SK-N-SH (cell line): Measurements from ENCODE around the gene ARHGDIG.

Experiments used
- ELF1 ChIP-seq: IDR thresholded peaks from 2 replicates; pipeline ENCODE4 v1.4.0; 2012
- EP300 ChIP-seq, 2 experiments: IDR thresholded peaks; 2 replicates each; pipeline versions ENCODE4 v1.4.0 to v1.6.1; 2012; ENCODE audit warnings: borderline replicate concordance in 1 of 2, low read depth in 1 of 2, low read length in 1 of 2
- NFIC ChIP-seq: IDR thresholded peaks from 2 replicates; pipeline ENCODE4 v1.4.0; 2012; ENCODE audit warnings: borderline replicate concordance
- POLR2AphosphoS5 ChIP-seq: IDR thresholded peaks from 2 replicates; pipeline ENCODE4 v1.6.1; 2012; ENCODE audit warnings: low read depth, low read length
- RAD21 ChIP-seq: IDR thresholded peaks from 2 replicates; pipeline ENCODE4 v1.6.1; 2012; ENCODE audit warnings: mild to moderate bottlenecking, low read length
- RFX5 ChIP-seq: IDR thresholded peaks from 2 replicates; pipeline ENCODE4 v1.6.1; 2012; ENCODE audit warnings: mild to moderate bottlenecking, improper control_type of control experiment, low read length
- SIN3A ChIP-seq: IDR thresholded peaks from 2 replicates; pipeline ENCODE4 v1.6.1; 2012; ENCODE audit warnings: low read depth, mild to moderate bottlenecking, low read length, moderate library complexity, borderline replicate concordance
- SMC3 ChIP-seq: IDR thresholded peaks from 2 replicates; pipeline ENCODE4 v1.6.1; 2012; ENCODE audit warnings: low read depth, low read length, improper control_type of control experiment
- TF ChIP-seq, protein P1 (sequence below): fragments of 200-600 bp; sonication (generic); IDR thresholded peaks from 2 replicates; pipeline ENCODE4 v1.6.1; 2017; ENCODE audit warnings: antibody characterized with exemption, mild to moderate bottlenecking, moderate library complexity
- TF ChIP-seq, protein P2 (sequence below): IDR thresholded peaks from 2 replicates; pipeline ENCODE4 v1.4.0; 2012; ENCODE audit warnings: low read depth
- TF ChIP-seq, protein P3 (sequence below): IDR thresholded peaks from 2 replicates; pipeline ENCODE4 v1.4.0; 2012; ENCODE audit warnings: low read depth, borderline replicate concordance

DNA sequence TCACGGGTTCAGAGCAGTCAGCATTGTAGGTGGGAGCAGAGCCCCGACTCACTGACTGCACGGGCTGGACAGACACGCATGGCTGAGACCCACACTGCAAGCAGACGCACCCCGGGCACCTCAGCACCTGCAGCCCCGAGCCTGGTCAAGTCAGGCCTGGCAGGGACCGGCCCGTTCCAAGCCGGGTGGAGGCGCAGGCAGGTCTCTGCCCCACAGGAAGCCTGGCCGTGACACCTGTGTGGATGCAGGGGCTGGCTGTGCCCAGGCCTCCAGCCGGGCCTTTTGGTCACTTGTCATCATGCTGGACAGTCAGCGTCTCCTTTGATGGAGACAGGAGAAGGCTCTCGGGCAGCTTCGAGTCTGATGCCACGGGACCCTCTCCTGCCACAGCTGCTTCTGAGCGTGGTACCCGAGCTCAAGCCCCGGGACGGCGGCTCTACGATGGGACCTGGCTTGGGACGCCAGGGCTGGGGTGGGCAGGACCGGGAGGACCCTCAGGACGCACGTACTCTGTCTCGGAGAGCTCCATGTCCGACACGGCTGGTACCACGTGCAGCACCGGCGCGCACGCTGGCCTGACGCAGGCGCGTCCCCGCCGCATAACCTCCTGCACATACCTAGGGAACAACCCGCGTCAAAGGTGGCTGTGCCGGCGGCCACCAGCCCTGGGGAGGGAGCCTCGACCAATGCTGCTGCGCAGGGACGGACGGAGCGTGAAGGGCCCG, 10.5 kb downstream of the ARHGDIG start:
- TF ChIP-seq, protein P1, sequence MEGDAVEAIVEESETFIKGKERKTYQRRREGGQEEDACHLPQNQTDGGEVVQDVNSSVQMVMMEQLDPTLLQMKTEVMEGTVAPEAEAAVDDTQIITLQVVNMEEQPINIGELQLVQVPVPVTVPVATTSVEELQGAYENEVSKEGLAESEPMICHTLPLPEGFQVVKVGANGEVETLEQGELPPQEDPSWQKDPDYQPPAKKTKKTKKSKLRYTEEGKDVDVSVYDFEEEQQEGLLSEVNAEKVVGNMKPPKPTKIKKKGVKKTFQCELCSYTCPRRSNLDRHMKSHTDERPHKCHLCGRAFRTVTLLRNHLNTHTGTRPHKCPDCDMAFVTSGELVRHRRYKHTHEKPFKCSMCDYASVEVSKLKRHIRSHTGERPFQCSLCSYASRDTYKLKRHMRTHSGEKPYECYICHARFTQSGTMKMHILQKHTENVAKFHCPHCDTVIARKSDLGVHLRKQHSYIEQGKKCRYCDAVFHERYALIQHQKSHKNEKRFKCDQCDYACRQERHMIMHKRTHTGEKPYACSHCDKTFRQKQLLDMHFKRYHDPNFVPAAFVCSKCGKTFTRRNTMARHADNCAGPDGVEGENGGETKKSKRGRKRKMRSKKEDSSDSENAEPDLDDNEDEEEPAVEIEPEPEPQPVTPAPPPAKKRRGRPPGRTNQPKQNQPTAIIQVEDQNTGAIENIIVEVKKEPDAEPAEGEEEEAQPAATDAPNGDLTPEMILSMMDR, result no peak
- TF ChIP-seq EP300 (IDR thresholded peaks at IDR 0.05; ENCODE audit: borderline replicate concordance in 1 of 2, low read depth in 1 of 2, low read length in 1 of 2) (no peak), ELF1 (no peak), SIN3A (no peak), NFIC (no peak), SMC3 (no peak), POLR2AphosphoS5 (no peak), RAD21 (no peak), RFX5 (no peak)
- TF ChIP-seq, protein P2, sequence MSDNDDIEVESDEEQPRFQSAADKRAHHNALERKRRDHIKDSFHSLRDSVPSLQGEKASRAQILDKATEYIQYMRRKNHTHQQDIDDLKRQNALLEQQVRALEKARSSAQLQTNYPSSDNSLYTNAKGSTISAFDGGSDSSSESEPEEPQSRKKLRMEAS, result no peak
- TF ChIP-seq, protein P3, sequence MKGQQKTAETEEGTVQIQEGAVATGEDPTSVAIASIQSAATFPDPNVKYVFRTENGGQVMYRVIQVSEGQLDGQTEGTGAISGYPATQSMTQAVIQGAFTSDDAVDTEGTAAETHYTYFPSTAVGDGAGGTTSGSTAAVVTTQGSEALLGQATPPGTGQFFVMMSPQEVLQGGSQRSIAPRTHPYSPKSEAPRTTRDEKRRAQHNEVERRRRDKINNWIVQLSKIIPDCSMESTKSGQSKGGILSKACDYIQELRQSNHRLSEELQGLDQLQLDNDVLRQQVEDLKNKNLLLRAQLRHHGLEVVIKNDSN, result no peak
